Umbilical cord (tissue), 2 donors: ENCODE data around the gene SMPDL3A. TPM values are rescaled to one million over a fixed set of nuclear protein-coding genes. Genes with fewer than 3 reads are reported as not detected.

ENCODE experiments used
- DNase-seq: peaks from one replicate; pipeline ENCODE4 v3.0.0-alpha.2; 2015; ENCODE audit warnings: low spot score
- total RNA-seq: library from RNA; depleted of rRNA; stranded (reverse); fragments of >200 nt; gene quantifications from one replicate; pipeline ENCODE4 v1.2.3, GENCODE V29; 2014; ENCODE audit warnings: low replicate concordance; ENCODE audit not compliant: insufficient read depth

The SMPDL3A gene
- total RNA-seq, 1 donor from 2014 or later, result 31.8 TPM

DNA sequence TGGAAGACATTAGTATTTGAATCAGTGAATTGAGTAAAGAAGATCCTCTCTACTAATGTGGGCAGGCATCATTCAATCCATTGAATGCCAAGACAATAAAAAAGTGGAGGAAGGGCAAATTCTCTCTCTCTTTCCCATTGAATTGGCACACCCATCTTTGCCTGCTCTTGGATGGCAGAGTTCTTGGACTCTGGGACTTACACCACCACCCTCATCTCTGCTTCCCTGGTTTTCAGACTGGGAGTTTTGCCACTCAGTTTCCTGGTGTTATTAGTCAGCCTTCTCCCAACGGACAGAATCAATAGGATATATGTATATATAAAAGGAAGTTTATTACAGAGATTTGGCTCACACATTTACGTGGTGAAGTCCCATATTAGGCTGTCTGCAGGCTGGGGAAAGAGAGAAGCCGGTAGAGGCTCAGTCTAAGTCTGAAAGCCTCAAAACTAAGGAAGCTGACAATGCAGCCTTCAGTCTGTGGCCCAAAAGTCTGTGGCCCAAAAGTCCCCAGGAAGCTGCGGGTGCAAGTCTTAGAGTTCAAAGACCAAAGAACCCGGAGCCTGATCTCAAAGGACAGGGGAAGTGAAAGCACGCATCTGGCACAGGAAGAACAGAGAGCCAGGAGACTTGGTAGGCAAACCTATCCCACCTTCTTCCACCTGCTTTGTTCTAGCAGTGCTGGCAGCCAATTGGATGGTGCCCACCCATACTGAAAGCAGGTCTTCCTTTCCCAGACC, 64.4 kb downstream of the SMPDL3A start:
- no peak for DNase-seq

Other genes starting within 250 kb of the SMPDL3A start
- gene PKIB, start 178.9 kb upstream of the SMPDL3A start, total RNA-seq, result 8.7 TPM
- 17.3 TPM for gene FABP7, start 9.5 kb upstream of the SMPDL3A start, total RNA-seq
- gene CLVS2, start 207.0 kb downstream of the SMPDL3A start, total RNA-seq, result 4.1 TPM